OCI-M2 (cell line): ENCODE data around the gene FLRT1.

Experiments
- DNase-seq: peaks from one replicate; lab custom pipeline; 2025; ENCODE audit not compliant: unreplicated experiment; lab: John Stamatoyannopoulos, UW

FLRT1 gene

GRCh38 chr11:64035576-64035975 lies at the start of gene FLRT1:
FLRT1 (plus strand) TSS chr11:64035931; CDS start chr11:64116268, 80,337 bp downstream.
- no peak for DNase-seq

- peak; percentile 21 for DNase-seq
These were observed 49.4 kb upstream of the FLRT1 start, which contains the start of gene OTUB1 for GRCh38 chr11:63986156-63986931. OTUB1 (plus strand) TSS chr11:63986438; CDS start chr11:63986457, 19 bp downstream.

GRCh38 chr11:63986932-63987513 lies 48.7 kb upstream of the FLRT1 start:
- DNase-seq: no peak

- DNase-seq: no peak
These were observed 44.2 kb upstream of the FLRT1 start for GRCh38 chr11:63991558-63991957.

- DNase-seq: no peak
These were observed 42.6 kb upstream of the FLRT1 start for GRCh38 chr11:63993100-63993499.

GRCh38 chr11:63993993-63994392 lies 41.7 kb upstream of the FLRT1 start:
- no peak for DNase-seq

GRCh38 chr11:63996512-63996911 lies 39.2 kb upstream of the FLRT1 start:
- DNase-seq: no peak

- no peak for DNase-seq
These were observed 38.5 kb upstream of the FLRT1 start for GRCh38 chr11:63997104-63997700.

- no peak for DNase-seq
These were observed 37.9 kb upstream of the FLRT1 start for GRCh38 chr11:63997801-63998337.

- DNase-seq: no peak
These were observed 37.0 kb upstream of the FLRT1 start for GRCh38 chr11:63998558-63999348.

- DNase-seq: no peak
These were observed 36.2 kb upstream of the FLRT1 start for GRCh38 chr11:63999349-64000025.

- no peak for DNase-seq
These were observed 35.5 kb upstream of the FLRT1 start for GRCh38 chr11:64000026-64000739.

- no peak for DNase-seq
These were observed 34.8 kb upstream of the FLRT1 start for GRCh38 chr11:64000740-64001483.

GRCh38 chr11:64001484-64002420 lies 34.0 kb upstream of the FLRT1 start:
- no peak for DNase-seq

- DNase-seq: no peak
These were observed 31.7 kb upstream of the FLRT1 start for GRCh38 chr11:64003807-64004589.

GRCh38 chr11:64004590-64004984 lies 31.1 kb upstream of the FLRT1 start:
- DNase-seq: no peak

GRCh38 chr11:64005691-64006090 lies 30.0 kb upstream of the FLRT1 start:
- DNase-seq: no peak
